Stimulated activated CD8-positive, alpha-beta memory T cell treated with anti-CD3 and anti-CD28 coated beads, Interleukin-4, amount 100 ng/mL, for 24 hours (primary cell): ENCODE results near the gene RET.
A peak's percentile ranks its signal among the peaks of the same experiment; 100 is the strongest.

Experiments
- DNase-seq: peaks from one replicate; pipeline ENCODE4 v3.0.0-alpha.2; 2020; ENCODE audit warnings: low read depth

Gene RET

GRCh38 chr10:43120929-43121314 lies 44.1 kb downstream of the RET start:
- peak; percentile 50 for DNase-seq

- DNase-seq = no peak
Measured at GRCh38 chr10:43121444-43121843, 44.6 kb downstream of the RET start.

GRCh38 chr10:43122096-43122495 lies 45.2 kb downstream of the RET start:
- DNase-seq = no peak

GRCh38 chr10:43122826-43123225 lies 46.0 kb downstream of the RET start:
- DNase-seq = no peak

GRCh38 chr10:43123361-43124093 lies 46.7 kb downstream of the RET start:
- no peak for DNase-seq

GRCh38 chr10:43124094-43124521 lies 47.2 kb downstream of the RET start:
- no peak for DNase-seq

- no peak for DNase-seq
Measured at GRCh38 chr10:43124574-43125273, 47.9 kb downstream of the RET start.

- no peak for DNase-seq
Measured at GRCh38 chr10:43125274-43125845, 48.5 kb downstream of the RET start.

- DNase-seq = no peak
Measured at GRCh38 chr10:43125881-43126731, 49.2 kb downstream of the RET start.

- DNase-seq = no peak
Measured at GRCh38 chr10:43126759-43127424, 50.0 kb downstream of the RET start.

GRCh38 chr10:43127442-43127841 lies 50.6 kb downstream of the RET start:
- no peak for DNase-seq

GRCh38 chr10:43128331-43128730 lies 51.5 kb downstream of the RET start:
- no peak for DNase-seq

GRCh38 chr10:43128958-43129706 lies 52.3 kb downstream of the RET start:
- DNase-seq = no peak

- DNase-seq = no peak
Measured at GRCh38 chr10:43130770-43131171, 53.9 kb downstream of the RET start.

- DNase-seq = no peak
Measured at GRCh38 chr10:43131256-43131655, 54.4 kb downstream of the RET start.

GRCh38 chr10:43131906-43132305 lies 55.0 kb downstream of the RET start:
- no peak for DNase-seq

GRCh38 chr10:43132867-43133787 lies 56.3 kb downstream of the RET start:
- no peak for DNase-seq

- DNase-seq = no peak
Measured at GRCh38 chr10:43134126-43134905, 57.4 kb downstream of the RET start.

GRCh38 chr10:43135064-43135463 lies 58.2 kb downstream of the RET start:
- DNase-seq = no peak
